Activated CD4-positive, CD25-positive, alpha-beta regulatory T cell treated with anti-CD3 and anti-CD28 coated beads, Interleukin-2, amount 50 U/mL, for 72 hours (primary cell): ENCODE results near the gene VWF.

Experiments
- DNase-seq: peaks from one replicate; pipeline ENCODE4 v3.0.0; 2021

Gene VWF

GRCh38 chr12:6053541-6053940 is 70.9 kb downstream of the VWF start:
- DNase-seq = no peak

GRCh38 chr12:6052940-6053329 is 71.5 kb downstream of the VWF start:
- DNase-seq = no peak

GRCh38 chr12:6052206-6052939 is 72.1 kb downstream of the VWF start:
- DNase-seq = no peak

- DNase-seq = no peak
Measured at GRCh38 chr12:6049992-6050391, 74.5 kb downstream of the VWF start.

GRCh38 chr12:6049587-6049986 is 74.9 kb downstream of the VWF start:
- DNase-seq = no peak

- DNase-seq = no peak
Measured at GRCh38 chr12:6047249-6048237, 76.9 kb downstream of the VWF start.

GRCh38 chr12:6046511-6047180 is 77.8 kb downstream of the VWF start:
- no peak for DNase-seq

- no peak for DNase-seq
Measured at GRCh38 chr12:6045438-6045837, 79.0 kb downstream of the VWF start.

- DNase-seq = no peak
Measured at GRCh38 chr12:6044082-6044481, 80.4 kb downstream of the VWF start.

GRCh38 chr12:6042446-6042845 is 82.0 kb downstream of the VWF start:
- no peak for DNase-seq

GRCh38 chr12:6041891-6042290 is 82.6 kb downstream of the VWF start:
- DNase-seq = no peak

- no peak for DNase-seq
Measured at GRCh38 chr12:6040815-6041214, 83.7 kb downstream of the VWF start.

GRCh38 chr12:6039894-6040601 is 84.4 kb downstream of the VWF start:
- DNase-seq = peak; percentile 42

- DNase-seq = peak; percentile 43
Measured at GRCh38 chr12:6038160-6038559, 86.3 kb downstream of the VWF start.

- no peak for DNase-seq
Measured at GRCh38 chr12:6037459-6037858, 87.0 kb downstream of the VWF start.

- no peak for DNase-seq
Measured at GRCh38 chr12:6036509-6036908, 88.0 kb downstream of the VWF start.

- no peak for DNase-seq
Measured at GRCh38 chr12:6034596-6034995, 89.9 kb downstream of the VWF start.

GRCh38 chr12:6033546-6033945 is 90.9 kb downstream of the VWF start:
- no peak for DNase-seq

- no peak for DNase-seq
Measured at GRCh38 chr12:6032726-6033125, 91.7 kb downstream of the VWF start.

- no peak for DNase-seq
Measured at GRCh38 chr12:6031001-6031400, 93.5 kb downstream of the VWF start.

GRCh38 chr12:6030081-6030480 is 94.4 kb downstream of the VWF start:
- DNase-seq = no peak

- DNase-seq = no peak
Measured at GRCh38 chr12:6029401-6029800, 95.1 kb downstream of the VWF start.

GRCh38 chr12:6026998-6027397 is 97.5 kb downstream of the VWF start:
- DNase-seq = no peak
